Stimulated activated CD4-positive, alpha-beta T cell treated with anti-CD3 and anti-CD28 coated beads, Interleukin-12 subunit alpha, Interleukin-12 subunit beta, amount 100 ng/mL, for 48 hours (primary cell): ENCODE results near the gene KRT33A.
A peak's percentile ranks its signal among the peaks of the same experiment; 100 is the strongest.

ENCODE experiments used
- DNase-seq, 3 donors: peaks; one replicate each; pipeline ENCODE4 v3.0.0-alpha.2; 2020; ENCODE audit warnings: low read depth in 2 of 3, low spot score in 1 of 3

Gene KRT33A

GRCh38 chr17:41331606-41332005 is 19.0 kb downstream of the KRT33A start:
- DNase-seq, result no peak

- no peak for DNase-seq
These were observed 21.2 kb downstream of the KRT33A start for GRCh38 chr17:41329279-41329948.

- DNase-seq, result no peak
These were observed 22.4 kb downstream of the KRT33A start for GRCh38 chr17:41328207-41328606.

- no peak for DNase-seq
These were observed 23.1 kb downstream of the KRT33A start for GRCh38 chr17:41327411-41328120.

GRCh38 chr17:41326173-41327145 is 24.2 kb downstream of the KRT33A start:
- DNase-seq, result no peak

- DNase-seq, result no peak
These were observed 25.0 kb downstream of the KRT33A start for GRCh38 chr17:41325611-41326010.

DNA sequence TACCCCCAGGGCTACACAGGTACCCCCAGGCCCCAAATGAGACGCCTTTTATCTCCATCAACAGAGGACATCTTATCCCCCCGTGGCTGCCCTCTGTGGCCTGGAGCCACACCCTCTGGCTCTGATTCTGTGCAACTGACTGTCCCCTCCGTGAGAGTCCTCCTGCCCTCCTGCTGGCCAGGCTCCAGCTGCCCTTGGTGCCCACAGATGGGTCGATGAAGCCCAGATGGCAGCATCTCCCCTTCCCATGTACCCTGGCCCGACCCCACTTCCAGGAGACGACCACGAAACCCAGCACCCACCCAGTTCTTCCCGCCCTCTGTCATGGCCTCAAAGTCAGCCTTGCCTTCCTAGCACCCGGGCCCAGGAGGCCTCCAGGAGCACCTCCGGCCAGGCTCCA is 25.5 kb downstream of the KRT33A start:
- no peak for DNase-seq

GRCh38 chr17:41324180-41325075 is 26.2 kb downstream of the KRT33A start:
- DNase-seq, result no peak

GRCh38 chr17:41322903-41323895 is 27.4 kb downstream of the KRT33A start:
- DNase-seq, result no peak

DNA sequence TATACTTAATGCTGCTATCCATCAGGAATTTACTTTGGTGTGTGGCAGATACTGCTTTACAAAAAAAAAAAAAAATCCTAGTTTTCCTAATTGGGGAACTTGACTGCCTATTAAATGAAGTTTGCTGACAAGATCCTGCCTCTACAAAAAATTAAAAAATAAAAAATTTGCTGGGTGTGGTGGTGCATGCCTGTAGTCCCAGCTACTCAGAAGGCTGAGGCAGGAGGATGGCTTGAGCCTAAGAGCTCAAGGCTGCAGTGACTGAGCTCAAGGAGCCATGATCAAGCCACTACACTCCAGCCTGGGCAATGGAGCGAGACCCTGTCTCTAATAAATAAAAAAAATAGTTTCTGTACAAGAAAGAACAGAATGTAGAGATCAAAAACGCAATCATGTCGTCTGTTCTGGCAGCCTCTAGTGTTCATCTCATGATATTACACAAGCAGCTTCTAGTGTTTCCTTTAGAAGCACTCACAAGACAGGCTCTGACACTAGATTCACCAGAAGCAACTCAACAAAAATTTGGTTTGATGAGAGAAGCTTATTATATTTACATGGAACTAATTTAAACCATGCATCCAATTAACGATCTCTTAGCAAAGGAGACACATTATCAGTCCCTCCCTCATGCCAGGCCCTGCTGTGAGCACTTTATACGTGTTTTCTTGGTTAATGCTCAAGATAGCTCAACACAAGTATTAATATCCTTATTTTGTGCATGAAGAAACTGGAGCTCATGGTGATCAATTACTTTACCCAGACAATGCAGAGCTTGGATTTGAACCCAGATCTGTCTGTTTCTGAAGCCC is 28.3 kb downstream of the KRT33A start:
- no peak for DNase-seq

- no peak for DNase-seq
These were observed 32.4 kb downstream of the KRT33A start for GRCh38 chr17:41318231-41318630.

GRCh38 chr17:41315814-41316445 is 34.7 kb downstream of the KRT33A start:
- no peak for DNase-seq

DNA sequence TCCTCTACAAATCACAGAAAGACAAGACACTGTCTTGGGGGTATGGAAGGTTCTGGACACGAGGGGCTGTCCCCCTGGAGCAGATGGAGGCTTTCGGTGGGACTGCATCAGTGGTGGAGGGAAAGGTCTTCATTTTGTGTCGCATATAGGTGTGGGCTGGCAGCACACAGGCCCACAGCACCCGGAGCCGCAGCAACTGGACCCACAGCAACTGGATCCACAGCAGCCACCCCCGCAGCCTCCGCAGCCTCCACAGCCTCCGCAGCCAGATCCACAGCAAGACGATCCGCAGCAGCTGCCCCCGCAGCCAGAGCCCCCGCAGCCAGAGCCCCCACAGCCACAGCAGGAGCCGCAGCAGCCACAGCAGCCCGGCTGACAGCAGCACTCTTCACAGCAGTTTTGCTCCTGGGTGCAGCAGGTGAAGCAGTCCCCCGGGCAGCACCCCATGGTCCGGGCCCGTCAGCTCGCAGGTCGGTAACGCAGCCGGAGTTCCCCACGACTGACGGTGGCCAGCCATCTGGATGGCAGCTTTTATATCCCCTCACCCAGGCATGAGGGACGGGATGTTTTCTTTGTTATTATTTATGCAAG is 35.3 kb downstream of the KRT33A start, which contains the start of gene KRTAP17-1:
KRTAP17-1 (minus strand) TSS at position 507 of the 591 bp plus-strand sequence; CDS start at position 447, 60 bp downstream.
- no peak for DNase-seq

DNA sequence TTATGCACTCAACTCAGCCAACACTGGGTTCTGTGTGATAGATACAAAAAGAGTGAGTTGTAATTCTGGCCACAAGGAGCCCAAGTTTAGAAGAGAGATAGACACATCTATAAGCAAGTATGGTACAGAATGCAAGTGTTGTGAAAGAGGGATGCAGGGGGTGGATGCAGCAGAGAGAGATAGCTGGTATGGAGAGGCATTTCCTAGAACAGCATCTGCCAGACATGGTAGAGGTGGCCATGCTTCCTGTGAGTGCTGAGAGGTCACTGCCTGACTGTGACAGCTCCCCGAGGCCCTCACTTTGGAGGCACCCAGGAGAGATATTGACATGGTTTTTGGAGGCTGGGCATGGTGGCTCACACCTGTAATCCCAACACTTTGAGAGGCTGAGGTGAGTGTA is 39.5 kb downstream of the KRT33A start:
- DNase-seq, result no peak

- peak in 2 of 3 donors; percentile 8 to 11 for DNase-seq
These were observed 41.7 kb downstream of the KRT33A start, which contains the start of gene KRTAP16-1 for GRCh38 chr17:41308918-41309359. KRTAP16-1 (minus strand) TSS chr17:41309309; CDS start chr17:41309253, 56 bp downstream.

DNA sequence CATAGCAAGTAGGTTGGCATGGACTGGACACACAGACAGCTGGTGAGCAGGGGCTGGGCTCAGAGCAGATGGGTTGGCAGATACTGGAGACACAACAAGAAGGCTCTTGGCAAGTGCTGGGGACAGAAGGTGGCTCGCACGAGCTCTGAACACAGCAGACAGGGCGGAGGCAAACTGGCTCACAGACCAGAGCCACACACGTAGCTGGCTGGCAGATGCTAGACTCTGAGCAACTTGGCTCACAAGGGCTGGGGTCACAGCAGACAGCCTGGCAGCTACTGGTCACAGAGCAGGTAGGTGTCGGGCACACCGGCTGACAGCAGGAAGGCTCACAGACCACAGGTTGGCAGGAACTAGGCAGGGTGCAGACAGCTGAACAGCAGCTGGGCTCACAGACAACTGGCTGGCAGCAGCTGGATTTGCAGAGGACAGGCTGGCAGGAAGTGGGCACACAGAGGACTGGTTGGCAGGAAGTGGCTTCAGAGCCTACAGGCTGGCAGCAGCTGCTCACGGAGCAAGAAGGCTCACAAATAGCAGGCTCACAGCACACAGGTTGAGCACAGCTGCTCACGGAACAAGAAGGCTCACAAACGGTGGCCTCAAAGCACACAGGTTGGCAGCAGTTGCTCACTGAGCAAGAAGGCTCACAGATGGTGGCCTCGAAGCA is 42.2 kb downstream of the KRT33A start:
- DNase-seq, result peak in 2 of 3 donors; percentile 10 to 36

DNA sequence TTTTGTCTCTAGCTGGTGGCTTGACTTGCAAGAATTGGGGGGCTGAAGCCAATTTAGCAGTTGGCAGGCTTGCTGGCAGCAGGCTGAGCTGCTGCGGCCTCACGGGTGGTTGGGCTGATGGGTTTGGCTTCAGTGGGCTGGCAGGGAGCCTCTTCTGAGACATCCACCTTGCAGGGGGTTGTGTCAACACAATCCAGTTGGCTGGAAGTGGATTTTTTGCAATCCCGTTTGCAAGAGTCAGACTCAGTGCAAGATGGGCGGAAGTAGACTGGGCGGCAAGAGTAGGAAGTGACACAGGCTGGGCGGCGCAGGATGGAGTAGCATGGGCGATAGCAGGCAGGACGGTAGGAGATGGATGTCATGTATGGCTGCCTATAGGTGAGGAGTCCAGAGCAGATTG is 43.0 kb downstream of the KRT33A start:
- DNase-seq, result no peak
